Ishikawa (cell line): ENCODE results near the gene MBNL1.

Source experiments
- CREB1 ChIP-seq: IDR thresholded peaks from 2 replicates; pipeline ENCODE4 v1.6.1; 2012; ENCODE audit warnings: low read depth
- TAF1 ChIP-seq: IDR thresholded peaks from 2 replicates; pipeline ENCODE4 v1.6.1; 2012; ENCODE audit warnings: low read depth, mild to moderate bottlenecking
- YY1 ChIP-seq: IDR thresholded peaks from 2 replicates; pipeline ENCODE4 v1.6.1; 2012; ENCODE audit warnings: low read depth
- ZBTB7A ChIP-seq: IDR thresholded peaks from 2 replicates; pipeline ENCODE4 v1.6.1; 2012; ENCODE audit warnings: low read depth

DNA sequence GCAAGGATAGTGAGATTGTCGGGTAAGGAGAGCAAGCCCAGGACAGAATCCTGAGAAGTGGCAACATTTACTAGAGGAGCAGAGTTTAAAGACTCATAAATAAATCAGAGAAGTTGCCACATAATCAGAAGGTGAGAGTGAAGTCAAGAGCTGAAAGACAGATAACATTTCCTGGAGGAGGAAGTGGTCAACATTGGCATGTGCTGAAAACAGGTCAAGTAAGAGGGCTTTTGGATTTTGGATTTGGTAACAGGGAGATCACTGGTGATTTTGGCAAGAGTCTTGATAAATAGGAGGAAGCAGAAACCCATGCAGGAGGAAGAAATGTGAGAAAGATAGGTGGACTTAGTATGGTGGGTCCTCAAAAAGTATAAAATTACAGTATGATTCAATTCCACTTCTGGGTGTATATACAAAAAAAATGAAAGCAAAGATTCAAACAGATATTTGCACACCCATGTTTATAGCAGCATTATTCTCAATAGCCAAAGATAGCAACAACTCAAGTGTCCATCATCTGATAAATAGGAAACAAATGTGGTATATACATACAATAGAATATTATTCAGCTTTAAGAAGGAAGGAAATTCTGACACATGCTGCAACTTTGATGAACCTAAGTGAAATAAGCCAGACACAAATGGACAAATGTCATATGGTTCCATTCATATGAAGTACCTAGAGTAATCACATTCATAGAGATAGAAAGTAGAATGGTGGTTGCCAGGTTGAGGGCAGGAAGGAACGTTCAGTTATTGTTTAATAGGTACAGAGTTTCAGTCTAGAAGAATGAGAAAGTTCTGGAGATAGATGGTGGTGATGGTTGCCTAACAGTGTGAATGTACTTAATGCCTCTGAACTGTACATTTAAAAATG lies 27.3 kb upstream of the MBNL1 start:
- no peak for TF ChIP-seq CREB1
- no peak for TF ChIP-seq ZBTB7A
- no peak for TF ChIP-seq YY1
- TF ChIP-seq TAF1, result no peak
